K562 (cell line): Measurements from ENCODE around the gene ARHGEF12. TPM values are rescaled to one million over a fixed set of nuclear protein-coding genes. Genes with fewer than 3 reads are reported as not detected.

Source experiments
- BRCA1 ChIP-seq, 2 experiments: fragments of 450-650 bp in 1 of 2; sonication (generic) in 1 of 2; formaldehyde crosslinking in 1 of 2; IDR thresholded peaks; 2 replicates each; pipeline versions ENCODE4 v1.5.0 to v1.6.1; 2017 to 2020; ENCODE audit warnings: mild to moderate bottlenecking in 1 of 2, missing genetic modification reagents in 1 of 2
- BRD4 ChIP-seq: fragments of 200-600 bp; sonication (generic); IDR thresholded peaks from 2 replicates; pipeline ENCODE4 v1.6.1; 2017; ENCODE audit warnings: inconsistent platforms
- CEBPB ChIP-seq: fragments of 450-650 bp; IDR thresholded peaks from 2 replicates; pipeline ENCODE4 v1.6.1; 2016; ENCODE audit warnings: missing genetic modification characterization, missing compliant biosample characterization
- JUND ChIP-seq, 2 experiments: IDR thresholded peaks; 2 replicates in 1 of 2; 3 replicates in 1 of 2; pipeline ENCODE4 v1.6.1; 2011; ENCODE audit warnings: borderline replicate concordance in 2 of 2, low read depth in 2 of 2, low read length in 2 of 2, improper control_type of control experiment in 1 of 2, missing biosample characterization in 1 of 2, missing genetic modification characterization in 1 of 2, missing genetic modification reagents in 1 of 2
- PML ChIP-seq: IDR thresholded peaks from 2 replicates; pipeline ENCODE4 v1.6.1; 2012; ENCODE audit warnings: low read length, inconsistent platforms
- PTBP1 ChIP-seq: fragments of 200-400 bp; formaldehyde crosslinking; IDR thresholded peaks from 2 replicates; pipeline ENCODE4 v1.6.1; 2017; ENCODE audit warnings: low read depth, low read length
- RBFOX2 ChIP-seq: fragments of 200-400 bp; formaldehyde crosslinking; IDR thresholded peaks from 2 replicates; pipeline ENCODE4 v1.6.1; 2017; ENCODE audit warnings: low read depth, mild to moderate bottlenecking, low read length, moderate library complexity
- SMARCA5 ChIP-seq: fragments of 450-650 bp; IDR thresholded peaks from 2 replicates; pipeline ENCODE4 v1.6.1; 2016
- STAT5B ChIP-seq: fragments of 250-450 bp; sonication (Bioruptor Pico); IDR thresholded peaks from 2 replicates; pipeline ENCODE4 v1.8.0; 2021; ENCODE audit warnings: mild to moderate bottlenecking, inconsistent platforms
- ZNF121 ChIP-seq: sonication (generic); formaldehyde crosslinking; conservative IDR thresholded peaks from 2 replicates; pipeline ENCODE4 v1.8.0; 2022; ENCODE audit warnings: missing genetic modification reagents
- ZNF133 ChIP-seq: fragments of 250-450 bp; sonication (Bioruptor Pico); IDR thresholded peaks from 2 replicates; pipeline ENCODE4 v1.4.0; 2020; ENCODE audit warnings: mild to moderate bottlenecking
- ZNF592 ChIP-seq: fragments of 450-650 bp; IDR thresholded peaks from 2 replicates; pipeline ENCODE4 v1.6.1; 2017; ENCODE audit warnings: antibody characterized with exemption, mild to moderate bottlenecking
- polyA plus RNA-seq, 8 experiments: library from polyadenylated mRNA; depleted of rRNA in 4 of 8; stranded (reverse) in 5 of 8; unstranded in 3 of 8; fragments of >200 nt; fragmentation: Nextera tagmentation in 2 of 8; fragmentation: Illumina TruSeq in 1 of 8; extraction: Ambion mirVana in 2 of 8; extraction: Trizol in 1 of 8; gene quantifications; 2 replicates each; pipeline versions ENCODE4 v1.2.1 to v1.2.3, GENCODE V29; 2011 to 2014; ENCODE audit warnings: inconsistent platforms in 1 of 8, missing spikeins in 1 of 8
- total RNA-seq, 7 experiments: library from RNA; depleted of rRNA in 6 of 7; stranded (reverse); fragments of >200 nt in 6 of 7; fragmentation: Illumina TruSeq in 2 of 7; extraction: Trizol in 2 of 7; gene quantifications; 2 replicates each; pipeline versions ENCODE4 v1.2.1 to v1.2.3, GENCODE V29; 2011 to 2021; ENCODE audit warnings: low replicate concordance in 1 of 7
- TF ChIP-seq, protein P1 (sequence below): IDR thresholded peaks from 2 replicates; pipeline ENCODE4 v1.6.1; 2012; ENCODE audit warnings: low read depth, low read length, improper control_type of control experiment, borderline replicate concordance
- TF ChIP-seq, protein P2 (sequence below): IDR thresholded peaks from 2 replicates; pipeline ENCODE4 v1.6.1; 2011; ENCODE audit warnings: borderline replicate concordance, low read depth, mild to moderate bottlenecking, moderate library complexity, low read length; ENCODE audit not compliant: insufficient read depth, poor library complexity, severe bottlenecking
- TF ChIP-seq, protein P3 (sequence below): fragments of 450-650 bp; IDR thresholded peaks from 2 replicates; pipeline ENCODE4 v1.7.1; 2018; ENCODE audit warnings: mild to moderate bottlenecking, low read depth; ENCODE audit not compliant: partially characterized antibody

The ARHGEF12 gene
- total and polyA plus RNA-seq, 9 of the 15 experiments (the other 6 are each of a cell fraction or from before 2014, with no cell fraction given): 3.5 to 51.7 (median 29.5) TPM

- TF ChIP-seq PML (no peak), BRD4 (0 out of 2 replicates have a peak, but pooled peaks have one; percentile 56), ZNF121 (no peak), JUND (IDR thresholded peaks at IDR 0.05; ENCODE audit: borderline replicate concordance, low read depth, low read length) (no peak), JUND (tag; IDR thresholded peaks at IDR 0.05; ENCODE audit: borderline replicate concordance, low read depth, low read length) (no peak), PTBP1 (no peak), ZNF133 (no peak), SMARCA5 (no peak), BRCA1 (IDR thresholded peaks at IDR 0.05) (no peak), BRCA1 (CRISPR knock-in tag; IDR thresholded peaks at IDR 0.05) (no peak), CEBPB (no peak), RBFOX2 (0 out of 2 replicates have a peak, but pooled peaks have one; percentile 2), ZNF592 (0 out of 2 replicates have a peak, but pooled peaks have one; percentile 51), STAT5B (CRISPR knock-in tag) (no peak)
- TF ChIP-seq, protein P1, sequence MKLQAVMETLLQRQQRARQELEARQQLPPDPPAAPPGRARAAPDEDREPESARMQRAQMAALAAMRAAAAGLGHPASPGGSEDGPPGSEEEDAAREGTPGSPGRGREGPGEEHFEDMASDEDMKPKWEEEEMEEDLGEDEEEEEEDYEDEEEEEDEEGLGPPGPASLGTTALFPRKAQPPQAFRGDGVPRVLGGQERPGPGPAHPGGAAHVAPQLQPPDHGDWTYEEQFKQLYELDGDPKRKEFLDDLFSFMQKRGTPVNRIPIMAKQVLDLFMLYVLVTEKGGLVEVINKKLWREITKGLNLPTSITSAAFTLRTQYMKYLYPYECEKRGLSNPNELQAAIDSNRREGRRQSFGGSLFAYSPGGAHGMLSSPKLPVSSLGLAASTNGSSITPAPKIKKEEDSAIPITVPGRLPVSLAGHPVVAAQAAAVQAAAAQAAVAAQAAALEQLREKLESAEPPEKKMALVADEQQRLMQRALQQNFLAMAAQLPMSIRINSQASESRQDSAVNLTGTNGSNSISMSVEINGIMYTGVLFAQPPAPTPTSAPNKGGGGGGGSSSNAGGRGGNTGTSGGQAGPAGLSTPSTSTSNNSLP: no peak
- TF ChIP-seq, protein P2, sequence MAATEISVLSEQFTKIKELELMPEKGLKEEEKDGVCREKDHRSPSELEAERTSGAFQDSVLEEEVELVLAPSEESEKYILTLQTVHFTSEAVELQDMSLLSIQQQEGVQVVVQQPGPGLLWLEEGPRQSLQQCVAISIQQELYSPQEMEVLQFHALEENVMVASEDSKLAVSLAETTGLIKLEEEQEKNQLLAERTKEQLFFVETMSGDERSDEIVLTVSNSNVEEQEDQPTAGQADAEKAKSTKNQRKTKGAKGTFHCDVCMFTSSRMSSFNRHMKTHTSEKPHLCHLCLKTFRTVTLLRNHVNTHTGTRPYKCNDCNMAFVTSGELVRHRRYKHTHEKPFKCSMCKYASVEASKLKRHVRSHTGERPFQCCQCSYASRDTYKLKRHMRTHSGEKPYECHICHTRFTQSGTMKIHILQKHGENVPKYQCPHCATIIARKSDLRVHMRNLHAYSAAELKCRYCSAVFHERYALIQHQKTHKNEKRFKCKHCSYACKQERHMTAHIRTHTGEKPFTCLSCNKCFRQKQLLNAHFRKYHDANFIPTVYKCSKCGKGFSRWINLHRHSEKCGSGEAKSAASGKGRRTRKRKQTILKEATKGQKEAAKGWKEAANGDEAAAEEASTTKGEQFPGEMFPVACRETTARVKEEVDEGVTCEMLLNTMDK: no peak
- TF ChIP-seq, protein P3, sequence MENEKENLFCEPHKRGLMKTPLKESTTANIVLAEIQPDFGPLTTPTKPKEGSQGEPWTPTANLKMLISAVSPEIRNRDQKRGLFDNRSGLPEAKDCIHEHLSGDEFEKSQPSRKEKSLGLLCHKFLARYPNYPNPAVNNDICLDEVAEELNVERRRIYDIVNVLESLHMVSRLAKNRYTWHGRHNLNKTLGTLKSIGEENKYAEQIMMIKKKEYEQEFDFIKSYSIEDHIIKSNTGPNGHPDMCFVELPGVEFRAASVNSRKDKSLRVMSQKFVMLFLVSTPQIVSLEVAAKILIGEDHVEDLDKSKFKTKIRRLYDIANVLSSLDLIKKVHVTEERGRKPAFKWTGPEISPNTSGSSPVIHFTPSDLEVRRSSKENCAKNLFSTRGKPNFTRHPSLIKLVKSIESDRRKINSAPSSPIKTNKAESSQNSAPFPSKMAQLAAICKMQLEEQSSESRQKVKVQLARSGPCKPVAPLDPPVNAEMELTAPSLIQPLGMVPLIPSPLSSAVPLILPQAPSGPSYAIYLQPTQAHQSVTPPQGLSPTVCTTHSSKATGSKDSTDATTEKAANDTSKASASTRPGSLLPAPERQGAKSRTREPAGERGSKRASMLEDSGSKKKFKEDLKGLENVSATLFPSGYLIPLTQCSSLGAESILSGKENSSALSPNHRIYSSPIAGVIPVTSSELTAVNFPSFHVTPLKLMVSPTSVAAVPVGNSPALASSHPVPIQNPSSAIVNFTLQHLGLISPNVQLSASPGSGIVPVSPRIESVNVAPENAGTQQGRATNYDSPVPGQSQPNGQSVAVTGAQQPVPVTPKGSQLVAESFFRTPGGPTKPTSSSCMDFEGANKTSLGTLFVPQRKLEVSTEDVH: no peak
Measured at GRCh38 chr11:120338107-120338933, 2.1 kb downstream of the ARHGEF12 start (continued).
